ENCODE data around the gene SERGEF. TPM values are rescaled to one million over a fixed set of nuclear protein-coding genes. Genes with fewer than 3 reads are reported as not detected.

Gene SERGEF
- total and polyA plus RNA-seq, 2 of the 4 experiments (the other 2 are of a cell fraction), result 12.2 to 18.1 TPM

DNA sequence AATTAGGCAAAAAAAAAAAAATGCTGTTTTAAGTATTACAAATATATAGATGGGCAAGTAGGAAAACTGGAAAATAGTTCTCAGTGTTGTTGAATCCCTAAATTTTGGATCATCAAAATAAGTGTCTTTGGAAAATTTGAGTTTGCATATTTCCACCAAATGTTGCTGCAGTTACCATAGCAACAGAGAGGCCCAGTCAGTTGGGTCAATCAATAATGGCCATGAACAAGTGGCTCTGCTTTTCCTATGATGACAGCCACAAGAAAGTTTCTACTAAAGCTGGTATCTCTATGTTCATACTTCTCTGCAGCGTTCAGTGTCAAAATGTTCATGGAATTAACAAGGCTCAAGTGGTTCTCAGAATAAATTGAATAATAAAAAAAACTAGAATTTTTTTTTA is 79.1 kb downstream of the SERGEF start:
- BruUV-seq (replicated peaks), result no TSS peak
- no peaks in the 10 kb centered on the region for H4K20me1 ChIP-seq (ENCODE audit: insufficient read depth, low read length)
- H2AK9ac ChIP-seq (replicated peaks; ENCODE audit: low read depth, low read length, poor library complexity), result no peak overlapping the region
- H4K5ac ChIP-seq (ENCODE audit: low read depth, low read length), result no peak overlapping the region
- no peaks in the 10 kb centered on the region for H3K4me1 ChIP-seq (ENCODE audit: control insufficient read depth, insufficient read depth, low read length)
- dilution Hi-C loops (cut with HindIII; ENCODE audit: low sequenced_read_pairs, unreplicated experiment) (no loop called here), in situ Hi-C loops (cut with MboI; ENCODE audit: low sequenced_read_pairs) (no loop called here), intact Hi-C loops (cut with micrococcal nuclease) (no loop called here)
- H4K91ac ChIP-seq (ENCODE audit: insufficient read depth, low read depth, low read length), result no peak overlapping the region
- H3K4me2 ChIP-seq (ENCODE audit: low read depth, low read length), result no peak overlapping the region
- no peak overlapping the region for H2BK5ac ChIP-seq (ENCODE audit: low read depth, low read length, poor library complexity, severe bottlenecking)
- no peak for TF ChIP-seq FOS (IDR thresholded peaks at IDR 0.05; ENCODE audit: low read depth, low read length)
- TF ChIP-seq ELK1 (IDR thresholded peaks at IDR 0.05; ENCODE audit: borderline replicate concordance, low read depth, low read length), result no peak
- TF ChIP-seq MXI1 (IDR thresholded peaks at IDR 0.05; ENCODE audit: borderline replicate concordance, low read depth, low read length), result no peak
- TF ChIP-seq, protein P1, sequence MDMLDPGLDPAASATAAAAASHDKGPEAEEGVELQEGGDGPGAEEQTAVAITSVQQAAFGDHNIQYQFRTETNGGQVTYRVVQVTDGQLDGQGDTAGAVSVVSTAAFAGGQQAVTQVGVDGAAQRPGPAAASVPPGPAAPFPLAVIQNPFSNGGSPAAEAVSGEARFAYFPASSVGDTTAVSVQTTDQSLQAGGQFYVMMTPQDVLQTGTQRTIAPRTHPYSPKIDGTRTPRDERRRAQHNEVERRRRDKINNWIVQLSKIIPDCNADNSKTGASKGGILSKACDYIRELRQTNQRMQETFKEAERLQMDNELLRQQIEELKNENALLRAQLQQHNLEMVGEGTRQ (IDR thresholded peaks at IDR 0.05; ENCODE audit: low read depth, low read length), result no peak
- no peak for TF ChIP-seq MAZ (IDR thresholded peaks at IDR 0.05; ENCODE audit: borderline replicate concordance, low read depth, low read length)
- TF ChIP-seq NFE2L2 (IDR thresholded peaks at IDR 0.05; ENCODE audit: low read depth, low read length), result no peak
- TF ChIP-seq CTCF (conservative IDR thresholded peaks at IDR 0.05; ENCODE audit: low read depth, low read length), result no peak
- no peak for TF ChIP-seq MAFK (IDR thresholded peaks at IDR 0.05; ENCODE audit: low read depth, low read length)
- no peak for TF ChIP-seq CEBPB (IDR thresholded peaks at IDR 0.05; ENCODE audit: low read depth, low read length)
- no peak for TF ChIP-seq RCOR1 (IDR thresholded peaks at IDR 0.05; ENCODE audit: insufficient replicate concordance, low read length)
- TF ChIP-seq RFX5 (IDR thresholded peaks at IDR 0.05; ENCODE audit: low read depth, low read length), result no peak
- no peak for TF ChIP-seq RAD21 (IDR thresholded peaks at IDR 0.05; ENCODE audit: low read length)
- no peak for TF ChIP-seq CHD1 (IDR thresholded peaks at IDR 0.05; ENCODE audit: low read depth, low read length)
- no peak for TF ChIP-seq BHLHE40 (IDR thresholded peaks at IDR 0.05; ENCODE audit: low read depth, low read length)
- TF ChIP-seq SMC3 (IDR thresholded peaks at IDR 0.05; ENCODE audit: low read depth, low read length), result no peak
- H2AFZ ChIP-seq (replicated peaks; ENCODE audit: low read length, poor library complexity), result no peak overlapping the region
- no peak overlapping the region for H2BK15ac ChIP-seq (ENCODE audit: low read depth, low read length)
- H3K4me3 ChIP-seq (ENCODE audit: insufficient read depth, low read depth, low read length), result no peak overlapping the region
- H3K9me1 ChIP-seq (ENCODE audit: insufficient read depth, low read length), result no peaks in the 10 kb centered on the region
- POLR2A ChIA-PET (ENCODE audit: unreplicated experiment), result no interaction called here
- no peaks in the 10 kb centered on the region for H3K36me3 ChIP-seq (ENCODE audit: control insufficient read depth, insufficient read depth, low read length)
- H2AK5ac ChIP-seq (ENCODE audit: low read depth, low read length), result no peak overlapping the region
- no peak overlapping the region for H3K14ac ChIP-seq (replicated peaks; ENCODE audit: low read depth, low read length)
- no CpG with 5 or more reads among the region's 1 CpG for WGBS, 2 experiments (ENCODE audit: extremely low coverage in 2 of 2, insufficient read length in 1 of 2)
- no peaks in the 10 kb centered on the region for H3K9me3 ChIP-seq (ENCODE audit: control insufficient read depth, insufficient read depth, low read length)
- H3K9ac ChIP-seq (ENCODE audit: low read depth, low read length), result no peak overlapping the region
- DNase-seq (no peak), ATAC-seq (ENCODE audit: low read depth) (no peak)
- no peak overlapping the region for H3K23ac ChIP-seq (ENCODE audit: low read depth, low read length)
- H3K18ac ChIP-seq (ENCODE audit: low read depth, low read length), result no peak overlapping the region
- H3K56ac ChIP-seq (ENCODE audit: extremely low read depth, insufficient read depth, low read length), result no peak overlapping the region
- H2BK20ac ChIP-seq (ENCODE audit: low read depth, low read length), result no peak overlapping the region
- CTCF ChIA-PET, result no interaction called here
- no peak overlapping the region for H3K4ac ChIP-seq (ENCODE audit: low read depth, low read length)
- no peak overlapping the region for H2BK120ac ChIP-seq (ENCODE audit: low read depth, low read length)
- H3K27ac ChIP-seq (ENCODE audit: insufficient read depth, low read length), result no peak overlapping the region
- H4K8ac ChIP-seq (ENCODE audit: low read depth in 2 of 2, low read length in 2 of 2), result no peak overlapping the region
- H3K27me3 ChIP-seq (ENCODE audit: control insufficient read depth, insufficient read depth, low read length), result no peaks in the 10 kb centered on the region
- H3K79me1 ChIP-seq (ENCODE audit: low read depth in 1 of 2, low read length in 2 of 2), result no peaks in the 10 kb centered on the region

Data from IMR-90 (cell line).